ENCODE measurements around the gene TREH.
"Not testable (repeated sequence)": the region's sequence is repeated elsewhere in the genome, so short reads cannot be mapped to it uniquely, and the experiment has no call there.

The TREH gene

DNA sequence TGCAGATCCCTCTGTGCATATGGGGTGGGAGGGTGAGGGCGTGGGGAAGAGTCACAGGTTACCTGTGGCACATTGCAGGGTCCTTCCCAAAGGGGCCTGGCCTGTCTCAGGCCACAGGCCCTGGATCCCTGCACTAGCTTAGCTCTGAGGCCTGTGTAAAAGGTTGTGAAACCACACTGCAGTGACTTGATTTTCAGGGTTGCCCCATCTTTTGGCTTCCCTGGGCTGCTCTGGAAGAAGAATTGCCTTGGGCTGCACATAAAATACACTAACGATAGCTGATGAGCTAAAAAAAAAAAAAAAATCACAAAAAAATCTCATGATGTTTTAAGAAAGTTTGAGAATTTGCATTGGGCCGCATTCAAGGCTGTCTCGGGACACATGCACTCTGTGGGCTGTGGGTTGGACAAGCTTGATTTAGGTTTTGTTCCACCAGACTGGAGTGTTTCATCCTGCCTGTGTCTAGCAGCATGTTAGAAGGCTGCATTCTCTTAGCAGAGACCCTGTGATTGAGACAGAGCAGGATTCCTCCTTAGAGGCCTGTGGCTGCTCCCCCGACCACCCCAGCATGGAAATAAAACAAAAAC is 35.9 kb upstream of the TREH start:
- Histone ChIP-seq H3K27me3 (ENCODE audit: control insufficient read depth, insufficient read depth, low read length) (no peaks in the 10 kb centered on the region), H3K4me1 (ENCODE audit: control insufficient read depth, low read depth, low read length) (peaks cover 18% of the 10 kb centered on the region), H3K4me3 (ENCODE audit: low read length) (peak overlapping the region; percentile 14), H3K9me3 (ENCODE audit: control insufficient read depth, low read depth, low read length) (no peaks in the 10 kb centered on the region), H3K9ac (ENCODE audit: low read length) (peak overlapping the region; percentile 79), H3K36me3 (ENCODE audit: control insufficient read depth, low read depth, low read length) (no peaks in the 10 kb centered on the region), H3K27ac (ENCODE audit: low read length) (peak overlapping the region; percentile 92)

DNA sequence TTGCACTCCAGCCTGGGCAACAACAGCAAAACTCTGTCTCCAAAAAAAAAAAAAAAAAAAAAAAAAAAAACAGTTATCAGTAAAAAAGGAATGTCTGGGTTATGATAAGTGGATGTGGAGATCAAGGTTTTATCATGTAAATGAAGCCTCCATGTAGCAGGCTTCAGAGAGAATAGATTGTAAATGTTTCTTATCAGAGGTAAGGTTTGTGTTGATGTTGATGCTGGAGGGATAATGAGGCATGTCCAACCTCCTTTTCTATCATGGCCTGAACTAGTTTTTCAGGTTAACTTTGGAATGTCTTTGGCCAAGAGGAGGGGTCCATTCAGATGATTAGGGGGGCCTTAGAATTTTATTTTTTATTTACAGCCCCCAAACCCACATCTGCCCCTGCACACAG is 35.4 kb upstream of the TREH start:
- Histone ChIP-seq H3K4me1 (ENCODE audit: control insufficient read depth, low read depth, low read length) (peaks cover 14% of the 10 kb centered on the region), H3K36me3 (ENCODE audit: control insufficient read depth, low read depth, low read length) (no peaks in the 10 kb centered on the region), H3K9me3 (ENCODE audit: control insufficient read depth, low read depth, low read length) (no peaks in the 10 kb centered on the region), H3K27me3 (ENCODE audit: control insufficient read depth, insufficient read depth, low read length) (no peaks in the 10 kb centered on the region), H3K27ac (ENCODE audit: low read length) (peak overlapping the region; percentile 92), H3K4me3 (ENCODE audit: low read length) (no peak overlapping the region), H3K9ac (ENCODE audit: low read length) (peak overlapping the region; percentile 79)

DNA sequence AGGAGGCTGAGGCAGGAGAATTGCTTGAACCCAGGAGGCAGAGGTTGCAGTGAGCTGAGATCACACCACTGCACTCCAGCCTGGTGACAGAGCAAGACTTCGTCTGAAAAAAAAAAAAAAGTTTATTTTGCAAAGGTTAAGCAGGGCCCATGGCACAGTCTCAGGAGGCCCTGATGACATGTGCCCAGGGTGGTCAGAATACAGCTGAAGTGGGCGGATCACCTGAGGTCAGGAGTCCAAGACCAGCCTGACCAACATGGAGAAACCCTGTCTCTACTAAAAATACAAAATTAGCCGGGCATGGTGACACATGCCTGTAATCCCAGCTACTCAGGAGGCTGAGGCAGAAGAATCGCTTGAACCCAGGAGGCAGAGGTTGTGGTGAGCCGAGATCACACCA is 35.0 kb upstream of the TREH start:
- H3K9ac ChIP-seq (ENCODE audit: low read length): not testable (repeated sequence)
- Histone ChIP-seq H3K4me1 (ENCODE audit: control insufficient read depth, low read depth, low read length) (peaks cover 14% of the 10 kb centered on the region), H3K27ac (ENCODE audit: low read length) (peak overlapping the region; percentile 13)

DNA sequence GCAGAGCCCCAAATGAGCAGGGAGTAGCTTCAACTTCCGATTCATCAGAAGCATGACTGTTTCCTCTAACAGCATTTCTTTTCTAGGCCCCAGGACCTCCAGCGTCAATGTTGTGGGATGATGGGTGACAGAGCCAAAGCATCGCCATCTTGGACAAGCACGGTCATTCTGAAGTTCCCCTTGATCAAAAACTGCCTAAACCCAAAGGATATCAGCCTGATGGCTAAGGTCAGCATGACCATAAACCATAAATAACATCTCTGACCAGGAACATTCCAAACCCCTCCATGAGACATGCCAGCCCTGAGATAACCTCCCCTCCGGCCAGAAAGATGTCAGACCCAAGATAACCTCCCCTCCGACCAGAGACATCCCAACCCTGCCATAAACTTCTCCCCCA is 28.8 kb upstream of the TREH start:
- no peak overlapping the region for H3K4me3 ChIP-seq (ENCODE audit: low read length)
- no peaks in the 10 kb centered on the region for H3K9me3 ChIP-seq (ENCODE audit: control insufficient read depth, low read depth, low read length)
- H3K27me3 ChIP-seq (ENCODE audit: control insufficient read depth, insufficient read depth, low read length): no peaks in the 10 kb centered on the region
- no peak overlapping the region for H3K9ac ChIP-seq (ENCODE audit: low read length)
- peaks cover 9% of the 10 kb centered on the region for H3K4me1 ChIP-seq (ENCODE audit: control insufficient read depth, low read depth, low read length)
- H3K27ac ChIP-seq (ENCODE audit: low read length): no peak overlapping the region
- no peaks in the 10 kb centered on the region for H3K36me3 ChIP-seq (ENCODE audit: control insufficient read depth, low read depth, low read length)

More for the DNA sequence above, 35.0 kb upstream of the TREH start:
- H3K4me3 ChIP-seq (ENCODE audit: low read length); H3K27me3 ChIP-seq (ENCODE audit: control insufficient read depth, insufficient read depth, low read length); H3K36me3 ChIP-seq (ENCODE audit: control insufficient read depth, low read depth, low read length); H3K9me3 ChIP-seq (ENCODE audit: control insufficient read depth, low read depth, low read length): not testable (repeated sequence)

DNA sequence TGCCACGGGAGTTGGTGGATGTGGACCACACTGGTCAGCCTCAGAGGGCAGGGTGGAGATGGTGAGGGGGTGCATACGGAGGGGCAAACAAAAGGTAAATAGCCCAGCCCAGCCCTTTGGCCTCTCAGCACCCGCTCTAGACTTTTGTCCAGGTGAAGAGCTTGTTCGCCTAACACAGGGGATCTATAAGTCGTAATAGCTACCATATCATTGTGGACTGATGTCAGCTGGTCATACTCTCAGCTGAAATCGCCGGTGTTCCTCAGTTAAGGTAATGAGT is 27.0 kb upstream of the TREH start:
- Histone ChIP-seq H3K36me3 (ENCODE audit: control insufficient read depth, low read depth, low read length) (no peaks in the 10 kb centered on the region), H3K9me3 (ENCODE audit: control insufficient read depth, low read depth, low read length) (no peaks in the 10 kb centered on the region), H3K4me3 (ENCODE audit: low read length) (no peak overlapping the region), H3K9ac (ENCODE audit: low read length) (no peak overlapping the region), H3K4me1 (ENCODE audit: control insufficient read depth, low read depth, low read length) (peaks cover 9% of the 10 kb centered on the region), H3K27ac (ENCODE audit: low read length) (no peak overlapping the region), H3K27me3 (ENCODE audit: control insufficient read depth, insufficient read depth, low read length) (no peaks in the 10 kb centered on the region)

DNA sequence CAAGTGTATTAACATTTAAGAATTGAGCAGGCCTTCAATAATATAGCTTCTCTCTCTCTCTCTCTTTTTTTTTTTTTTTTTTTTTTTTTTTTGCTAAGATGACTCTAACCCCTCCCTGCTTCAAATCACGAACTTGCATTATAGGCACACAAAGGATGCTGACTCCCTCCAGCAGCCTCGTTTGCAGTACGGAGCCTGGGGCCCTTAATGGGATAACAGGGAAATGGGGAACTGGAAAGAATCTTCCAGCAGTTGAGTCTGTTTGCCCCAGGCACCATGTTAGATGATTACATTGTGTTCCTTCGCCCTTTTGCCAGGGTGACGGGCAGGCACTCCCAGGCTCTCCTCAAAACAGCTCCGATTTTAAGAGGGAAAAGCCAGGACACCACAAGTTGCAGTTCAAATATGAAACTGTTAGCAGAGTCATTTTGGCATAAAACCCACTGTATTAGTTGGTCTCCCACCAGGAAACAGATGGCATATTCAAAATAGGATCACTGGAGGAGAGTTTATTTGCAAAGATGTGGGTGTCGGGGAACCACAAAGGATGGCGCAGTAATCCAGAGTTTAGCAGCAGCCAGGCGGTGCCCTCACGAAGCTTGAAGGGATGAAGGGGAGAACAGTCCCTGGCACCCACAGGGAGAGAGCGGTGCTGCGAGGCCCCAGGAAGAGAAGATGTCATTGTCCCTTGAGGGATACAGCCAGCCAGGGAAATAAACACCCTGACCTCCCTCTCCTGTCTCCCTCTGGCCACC is 26.5 kb upstream of the TREH start:
- H3K4me3 ChIP-seq (ENCODE audit: low read length): no peak overlapping the region
- no peak overlapping the region for H3K9ac ChIP-seq (ENCODE audit: low read length)

DNA sequence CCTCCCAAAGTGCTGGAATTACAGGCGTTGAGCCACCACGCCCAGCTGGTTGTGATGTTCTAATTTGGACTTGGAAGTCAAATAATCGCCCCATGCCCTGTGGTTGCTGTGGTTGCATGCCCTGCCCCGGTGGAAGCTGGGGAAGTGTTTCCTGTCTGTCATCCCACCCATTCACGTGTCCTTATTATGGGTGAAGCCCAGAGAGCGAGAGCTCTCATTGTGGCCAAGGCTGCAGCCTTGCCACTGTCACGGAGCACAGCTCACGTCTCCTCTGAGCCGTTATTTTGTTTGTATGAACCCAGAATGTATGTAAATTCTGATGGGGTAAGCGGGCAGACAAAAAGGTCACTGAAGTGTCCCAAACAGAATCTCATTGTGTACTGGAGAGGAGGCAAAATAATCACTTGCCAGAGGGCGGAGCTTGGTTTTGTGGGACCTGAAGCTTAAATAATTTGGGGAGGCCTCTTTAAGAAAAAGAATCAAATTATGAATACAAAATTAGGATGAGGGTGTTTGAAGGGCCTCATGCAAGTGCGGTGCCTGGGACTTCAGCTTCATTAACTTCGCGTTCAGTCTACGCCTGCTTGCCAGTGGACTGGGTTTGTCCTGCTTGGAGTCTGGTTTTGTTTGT is 25.8 kb upstream of the TREH start:
- H3K4me3 ChIP-seq (ENCODE audit: low read length): no peak overlapping the region
- no peaks in the 10 kb centered on the region for H3K27me3 ChIP-seq (ENCODE audit: control insufficient read depth, insufficient read depth, low read length)
- H3K9ac ChIP-seq (ENCODE audit: low read length): no peak overlapping the region
- H3K4me1 ChIP-seq (ENCODE audit: control insufficient read depth, low read depth, low read length): peaks cover 9% of the 10 kb centered on the region
- no peaks in the 10 kb centered on the region for H3K36me3 ChIP-seq (ENCODE audit: control insufficient read depth, low read depth, low read length)
- no peak overlapping the region for H3K27ac ChIP-seq (ENCODE audit: low read length)
- H3K9me3 ChIP-seq (ENCODE audit: control insufficient read depth, low read depth, low read length): no peaks in the 10 kb centered on the region

More for the DNA sequence above, 26.5 kb upstream of the TREH start:
- H3K9me3 ChIP-seq (ENCODE audit: control insufficient read depth, low read depth, low read length): no peaks in the 10 kb centered on the region
- H3K27ac ChIP-seq (ENCODE audit: low read length): no peak overlapping the region
- no peaks in the 10 kb centered on the region for H3K36me3 ChIP-seq (ENCODE audit: control insufficient read depth, low read depth, low read length)
- H3K27me3 ChIP-seq (ENCODE audit: control insufficient read depth, insufficient read depth, low read length): no peaks in the 10 kb centered on the region
- H3K4me1 ChIP-seq (ENCODE audit: control insufficient read depth, low read depth, low read length): peaks cover 9% of the 10 kb centered on the region

DNA sequence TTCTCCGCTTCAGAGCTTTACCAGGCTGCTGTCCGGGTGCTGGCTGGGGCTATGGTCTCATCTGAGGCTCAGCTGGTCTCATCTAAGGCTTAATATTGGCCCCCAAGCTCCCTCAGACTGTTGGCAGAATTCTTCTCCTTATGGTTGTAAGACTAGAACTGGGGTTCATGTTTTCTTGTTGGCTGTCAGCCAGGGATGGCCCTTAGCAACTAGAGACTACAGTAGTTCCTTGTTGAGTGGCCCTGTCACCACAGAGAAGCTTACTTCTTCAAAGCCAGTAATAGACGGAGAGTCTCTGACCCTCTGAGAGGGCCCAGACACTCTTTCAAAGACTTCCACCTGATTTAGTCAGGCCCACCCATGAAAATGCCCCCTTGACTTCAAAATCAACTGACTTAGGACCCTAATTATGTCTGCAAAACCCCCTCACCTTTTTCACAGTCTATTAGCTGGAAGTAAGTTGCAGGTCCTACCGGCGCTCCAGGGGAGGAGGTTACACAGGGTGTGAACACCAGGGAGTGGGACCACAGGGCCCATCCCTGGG is 24.2 kb upstream of the TREH start:
- Histone ChIP-seq H3K9ac (ENCODE audit: low read length) (no peak overlapping the region), H3K4me1 (ENCODE audit: control insufficient read depth, low read depth, low read length) (peaks cover 9% of the 10 kb centered on the region), H3K36me3 (ENCODE audit: control insufficient read depth, low read depth, low read length) (no peaks in the 10 kb centered on the region), H3K9me3 (ENCODE audit: control insufficient read depth, low read depth, low read length) (no peaks in the 10 kb centered on the region), H3K27ac (ENCODE audit: low read length) (no peak overlapping the region), H3K4me3 (ENCODE audit: low read length) (no peak overlapping the region), H3K27me3 (ENCODE audit: control insufficient read depth, insufficient read depth, low read length) (no peaks in the 10 kb centered on the region)

DNA sequence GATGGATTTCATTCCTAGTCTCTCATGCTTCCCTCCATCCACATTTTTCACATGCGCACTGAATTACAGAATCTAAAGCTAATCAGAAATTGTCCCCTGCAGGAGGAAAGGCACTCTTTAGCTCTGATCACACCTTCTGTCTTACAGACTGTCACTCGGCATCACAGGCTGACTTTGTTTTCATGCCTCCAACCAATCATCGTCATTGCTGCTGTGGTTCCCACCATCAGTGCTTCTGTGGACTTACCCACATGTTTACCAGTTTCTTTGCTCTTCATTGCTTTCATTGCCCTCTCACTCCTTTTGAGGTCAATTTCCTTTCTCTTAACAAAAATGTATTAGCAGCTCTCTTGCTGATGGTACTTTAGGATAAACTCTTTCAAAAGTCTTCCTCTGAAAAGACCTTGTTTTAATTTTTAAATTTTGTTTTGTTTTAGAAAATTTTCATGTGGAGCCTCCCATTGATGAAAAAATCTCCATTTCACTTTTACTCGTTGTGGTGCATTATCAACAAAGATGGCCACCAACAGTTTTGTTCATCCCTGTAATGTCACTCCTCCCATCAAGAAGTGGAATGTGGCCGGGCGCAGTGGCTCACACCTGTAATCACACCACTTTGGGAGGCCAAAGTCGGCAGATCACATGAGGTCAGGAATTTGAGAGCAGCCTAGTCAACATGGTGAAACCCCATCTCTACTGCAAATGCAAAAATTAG is 20.2 kb upstream of the TREH start:
- Histone ChIP-seq H3K27ac (ENCODE audit: low read length) (no peak overlapping the region), H3K9me3 (ENCODE audit: control insufficient read depth, low read depth, low read length) (no peaks in the 10 kb centered on the region), H3K4me1 (ENCODE audit: control insufficient read depth, low read depth, low read length) (no peaks in the 10 kb centered on the region), H3K4me3 (ENCODE audit: low read length) (no peak overlapping the region), H3K9ac (ENCODE audit: low read length) (no peak overlapping the region), H3K27me3 (ENCODE audit: control insufficient read depth, insufficient read depth, low read length) (no peaks in the 10 kb centered on the region), H3K36me3 (ENCODE audit: control insufficient read depth, low read depth, low read length) (no peaks in the 10 kb centered on the region)

DNA sequence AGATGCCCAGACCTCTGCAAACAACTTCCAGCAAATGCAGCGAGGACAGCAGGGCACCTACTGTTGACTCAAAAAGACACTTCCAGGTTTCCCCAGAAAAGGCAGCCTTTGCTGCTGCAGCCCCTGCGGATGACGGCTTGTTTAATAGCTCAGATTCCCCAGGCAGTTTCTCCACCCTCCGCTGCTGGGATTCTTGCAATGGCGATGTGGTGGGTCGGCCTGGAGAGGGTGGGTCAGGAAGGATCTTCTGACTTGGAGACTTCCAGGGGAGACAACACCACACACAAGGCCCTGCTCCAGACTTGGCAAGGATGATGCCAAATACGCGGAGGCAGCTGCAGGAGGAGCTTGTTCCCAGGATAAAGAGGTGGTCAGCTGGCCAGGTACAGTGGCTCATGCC is 17.9 kb upstream of the TREH start:
- no peaks in the 10 kb centered on the region for H3K36me3 ChIP-seq (ENCODE audit: control insufficient read depth, low read depth, low read length)
- H3K9me3 ChIP-seq (ENCODE audit: control insufficient read depth, low read depth, low read length): no peaks in the 10 kb centered on the region
- no peak overlapping the region for H3K27ac ChIP-seq (ENCODE audit: low read length)
- H3K4me3 ChIP-seq (ENCODE audit: low read length): no peak overlapping the region
- no peaks in the 10 kb centered on the region for H3K27me3 ChIP-seq (ENCODE audit: control insufficient read depth, insufficient read depth, low read length)
- peaks cover 6% of the 10 kb centered on the region for H3K4me1 ChIP-seq (ENCODE audit: control insufficient read depth, low read depth, low read length)
- no peak overlapping the region for H3K9ac ChIP-seq (ENCODE audit: low read length)

DNA sequence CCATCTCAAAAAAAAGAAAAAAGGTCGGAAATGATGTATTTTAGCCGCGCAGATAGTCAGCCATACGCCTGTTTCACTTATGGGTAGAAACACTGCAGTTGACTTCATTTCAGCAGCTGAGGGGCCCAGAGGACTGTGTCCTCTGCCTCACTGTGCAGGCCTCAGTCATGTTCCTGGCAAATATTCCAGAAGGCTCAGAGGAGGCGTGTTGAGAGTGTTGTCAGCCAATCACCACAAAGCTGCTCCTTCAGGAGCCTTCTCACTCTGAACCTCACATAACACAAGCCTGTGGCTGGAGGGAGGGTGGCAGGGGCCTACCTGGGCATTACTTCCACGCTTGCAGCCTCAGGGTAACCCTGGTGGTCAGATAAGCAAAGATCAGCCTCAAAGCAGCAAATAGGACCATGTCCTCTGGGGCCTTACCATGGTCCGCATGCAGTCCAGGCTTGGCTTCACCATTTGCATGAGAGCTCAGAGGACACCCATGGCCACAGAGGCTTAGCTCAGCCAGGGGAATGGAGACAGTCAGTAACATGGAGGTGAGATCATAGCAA is 17.3 kb upstream of the TREH start:
- peaks cover 6% of the 10 kb centered on the region for H3K4me1 ChIP-seq (ENCODE audit: control insufficient read depth, low read depth, low read length)
- no peak overlapping the region for H3K9ac ChIP-seq (ENCODE audit: low read length)
- H3K27ac ChIP-seq (ENCODE audit: low read length): no peak overlapping the region
- H3K9me3 ChIP-seq (ENCODE audit: control insufficient read depth, low read depth, low read length): no peaks in the 10 kb centered on the region
- no peaks in the 10 kb centered on the region for H3K36me3 ChIP-seq (ENCODE audit: control insufficient read depth, low read depth, low read length)
- H3K4me3 ChIP-seq (ENCODE audit: low read length): no peak overlapping the region
- H3K27me3 ChIP-seq (ENCODE audit: control insufficient read depth, insufficient read depth, low read length): no peaks in the 10 kb centered on the region
